ENCODE data around the gene PCDHB14.

The PCDHB14 gene

GRCh38 chr5:141250576-141250975, 27.4 kb downstream of the PCDHB14 start:
- H3K4me3 Mint-ChIP-seq, result no peak overlapping the region

GRCh38 chr5:141258464-141258863, 35.3 kb downstream of the PCDHB14 start:
- peaks cover 88% of the 10 kb centered on the region for H3K36me3 Mint-ChIP-seq (ENCODE audit: low read depth)
- H3K27me3 Mint-ChIP-seq (ENCODE audit: low read depth), result no peaks in the 10 kb centered on the region
- TF ChIP-seq, protein P1, sequence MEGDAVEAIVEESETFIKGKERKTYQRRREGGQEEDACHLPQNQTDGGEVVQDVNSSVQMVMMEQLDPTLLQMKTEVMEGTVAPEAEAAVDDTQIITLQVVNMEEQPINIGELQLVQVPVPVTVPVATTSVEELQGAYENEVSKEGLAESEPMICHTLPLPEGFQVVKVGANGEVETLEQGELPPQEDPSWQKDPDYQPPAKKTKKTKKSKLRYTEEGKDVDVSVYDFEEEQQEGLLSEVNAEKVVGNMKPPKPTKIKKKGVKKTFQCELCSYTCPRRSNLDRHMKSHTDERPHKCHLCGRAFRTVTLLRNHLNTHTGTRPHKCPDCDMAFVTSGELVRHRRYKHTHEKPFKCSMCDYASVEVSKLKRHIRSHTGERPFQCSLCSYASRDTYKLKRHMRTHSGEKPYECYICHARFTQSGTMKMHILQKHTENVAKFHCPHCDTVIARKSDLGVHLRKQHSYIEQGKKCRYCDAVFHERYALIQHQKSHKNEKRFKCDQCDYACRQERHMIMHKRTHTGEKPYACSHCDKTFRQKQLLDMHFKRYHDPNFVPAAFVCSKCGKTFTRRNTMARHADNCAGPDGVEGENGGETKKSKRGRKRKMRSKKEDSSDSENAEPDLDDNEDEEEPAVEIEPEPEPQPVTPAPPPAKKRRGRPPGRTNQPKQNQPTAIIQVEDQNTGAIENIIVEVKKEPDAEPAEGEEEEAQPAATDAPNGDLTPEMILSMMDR (IDR thresholded peaks at IDR 0.05; ENCODE audit: unreplicated experiment in 3 of 3), result no peak
- no peak overlapping the region for H3K4me3 Mint-ChIP-seq
- peaks cover 86% of the 10 kb centered on the region for H3K9me3 Mint-ChIP-seq
- H3K4me1 Mint-ChIP-seq, result no peaks in the 10 kb centered on the region
- no peak overlapping the region for H3K27ac Mint-ChIP-seq

More at GRCh38 chr5:141250576-141250975, 27.4 kb downstream of the PCDHB14 start:
- Mint-ChIP-seq H3K9me3 (peaks cover 76% of the 10 kb centered on the region), H3K36me3 (ENCODE audit: low read depth) (peaks cover 82% of the 10 kb centered on the region), H3K27ac (no peak overlapping the region), H3K27me3 (ENCODE audit: low read depth) (no peaks in the 10 kb centered on the region), H3K4me1 (no peaks in the 10 kb centered on the region)
- TF ChIP-seq, protein P1 (IDR thresholded peaks at IDR 0.05; ENCODE audit: unreplicated experiment in 3 of 3), result no peak

DNA sequence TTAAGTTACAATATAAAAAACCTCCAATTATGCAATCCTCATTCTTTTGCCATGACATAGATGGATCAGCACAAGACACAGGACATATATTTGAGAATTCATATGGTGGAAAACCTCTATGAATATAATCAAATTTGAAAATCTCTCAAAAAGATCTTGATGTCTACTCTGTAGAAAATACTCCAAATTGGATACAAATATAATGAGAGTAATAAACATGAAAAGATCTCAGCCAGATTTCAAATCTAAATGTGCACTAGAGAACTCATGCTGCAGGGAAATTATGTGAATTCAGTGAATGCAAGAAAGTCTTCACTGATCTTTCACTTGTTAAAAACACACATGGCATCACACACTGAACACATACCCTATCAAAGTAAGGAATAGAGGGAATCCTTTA, 35.8 kb downstream of the PCDHB14 start:
- H3K36me3 Mint-ChIP-seq (ENCODE audit: low read depth), result peaks cover 88% of the 10 kb centered on the region
- H3K9me3 Mint-ChIP-seq, result peaks cover 85% of the 10 kb centered on the region
- H3K27ac Mint-ChIP-seq, result no peak overlapping the region
- H3K4me3 Mint-ChIP-seq, result no peak overlapping the region
- H3K4me1 Mint-ChIP-seq, result no peaks in the 10 kb centered on the region
- no peaks in the 10 kb centered on the region for H3K27me3 Mint-ChIP-seq (ENCODE audit: low read depth)
- TF ChIP-seq, protein P1 (IDR thresholded peaks at IDR 0.05; ENCODE audit: unreplicated experiment in 3 of 3), result no peak

GRCh38 chr5:141260458-141261237, 37.5 kb downstream of the PCDHB14 start:
- Mint-ChIP-seq H3K27me3 (ENCODE audit: low read depth) (no peaks in the 10 kb centered on the region), H3K27ac (no peak overlapping the region), H3K36me3 (ENCODE audit: low read depth) (peaks cover 87% of the 10 kb centered on the region), H3K9me3 (peaks cover 82% of the 10 kb centered on the region), H3K4me1 (no peaks in the 10 kb centered on the region), H3K4me3 (no peak overlapping the region)
- TF ChIP-seq, protein P1 (IDR thresholded peaks at IDR 0.05; ENCODE audit: unreplicated experiment in 3 of 3), result no peak

DNA sequence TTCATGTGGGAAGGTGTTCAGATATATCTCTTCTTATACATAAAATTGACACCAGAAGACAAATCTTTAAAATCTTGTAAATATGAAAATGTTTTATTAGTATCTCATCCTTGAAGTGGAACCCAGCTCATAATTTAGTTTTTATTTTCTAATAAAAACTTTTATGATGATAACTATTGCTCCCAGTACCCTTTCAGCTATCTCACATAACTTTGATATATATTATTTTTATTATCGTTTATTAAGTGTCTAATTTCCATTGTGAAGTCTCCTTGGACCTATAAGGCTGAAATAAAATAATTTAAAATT, 38.0 kb downstream of the PCDHB14 start:
- Mint-ChIP-seq H3K4me3 (no peak overlapping the region), H3K27ac (no peak overlapping the region), H3K9me3 (peaks cover 82% of the 10 kb centered on the region), H3K4me1 (no peaks in the 10 kb centered on the region), H3K36me3 (ENCODE audit: low read depth) (peaks cover 87% of the 10 kb centered on the region), H3K27me3 (ENCODE audit: low read depth) (no peaks in the 10 kb centered on the region)
- TF ChIP-seq, protein P1 (IDR thresholded peaks at IDR 0.05; ENCODE audit: unreplicated experiment in 3 of 3), result no peak

DNA sequence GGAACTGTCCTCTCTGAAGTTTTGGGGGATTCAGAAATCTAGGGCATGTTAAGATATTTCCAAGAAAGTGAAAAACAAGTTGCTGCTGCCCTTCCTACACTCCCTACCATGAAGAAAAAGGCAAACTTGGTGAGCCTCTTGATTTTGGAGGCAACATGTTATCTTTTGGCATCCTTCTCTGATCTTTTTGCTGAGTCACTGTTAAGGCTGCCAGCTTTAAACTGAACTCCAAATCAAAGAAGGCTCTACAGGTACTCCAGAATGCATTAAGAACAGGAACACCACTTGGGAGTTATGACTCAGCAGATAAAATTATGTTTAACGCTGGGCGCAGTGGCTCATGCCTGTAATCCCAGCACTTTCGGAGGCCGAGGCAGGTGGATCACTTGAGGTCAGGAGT, 46.1 kb downstream of the PCDHB14 start:
- TF ChIP-seq, protein P1 (IDR thresholded peaks at IDR 0.05; ENCODE audit: unreplicated experiment in 3 of 3), result no peak
- Mint-ChIP-seq H3K36me3 (ENCODE audit: low read depth) (peaks cover 79% of the 10 kb centered on the region), H3K27ac (no peak overlapping the region), H3K27me3 (ENCODE audit: low read depth) (no peaks in the 10 kb centered on the region), H3K9me3 (peaks cover 80% of the 10 kb centered on the region), H3K4me1 (no peaks in the 10 kb centered on the region), H3K4me3 (no peak overlapping the region)
